GM18870 (cell line): ENCODE results near the gene MINDY1.

Experiments
- ATAC-seq: cut with Tn5 transposase; IDR thresholded peaks from one replicate; pipeline ENCODE4 v1.9.1; 2021; ENCODE audit warnings: moderate library complexity; ENCODE audit not compliant: unreplicated experiment

Gene MINDY1

GRCh38 chr1:150987924-150988323, 18.8 kb downstream of the MINDY1 start:
- ATAC-seq, result no peak

- ATAC-seq, result no peak
Measured at GRCh38 chr1:150985179-150985825, 21.4 kb downstream of the MINDY1 start.

GRCh38 chr1:150981805-150982712, 24.6 kb downstream of the MINDY1 start, which contains the start of gene ANXA9:
ANXA9 (plus strand) TSS chr1:150982292; CDS start chr1:150983106, 814 bp downstream.
- ATAC-seq, result no peak

GRCh38 chr1:150981177-150981804, 25.4 kb downstream of the MINDY1 start:
- no peak for ATAC-seq

- ATAC-seq, result no peak
Measured at GRCh38 chr1:150979092-150980056, 27.3 kb downstream of the MINDY1 start.

GRCh38 chr1:150976879-150977694, 29.6 kb downstream of the MINDY1 start:
- ATAC-seq, result no peak

- ATAC-seq, result no peak
Measured at GRCh38 chr1:150976401-150976821, 30.3 kb downstream of the MINDY1 start.

- no peak for ATAC-seq
Measured at GRCh38 chr1:150974580-150975478, 31.9 kb downstream of the MINDY1 start, which contains the start of gene CERS2. CERS2 (minus strand) TSS chr1:150974835; CDS start chr1:150969090, 5,745 bp downstream.

- no peak for ATAC-seq
Measured at GRCh38 chr1:150973836-150974579, 32.7 kb downstream of the MINDY1 start.

GRCh38 chr1:150973258-150973835, 33.4 kb downstream of the MINDY1 start:
- ATAC-seq, result no peak

- no peak for ATAC-seq
Measured at GRCh38 chr1:150972417-150972940, 34.2 kb downstream of the MINDY1 start.

GRCh38 chr1:150971583-150972416, 34.9 kb downstream of the MINDY1 start:
- no peak for ATAC-seq

- ATAC-seq, result no peak
Measured at GRCh38 chr1:150970808-150971582, 35.7 kb downstream of the MINDY1 start.

- no peak for ATAC-seq
Measured at GRCh38 chr1:150969626-150970025, 37.1 kb downstream of the MINDY1 start.

- no peak for ATAC-seq
Measured at GRCh38 chr1:150968491-150968890, 38.2 kb downstream of the MINDY1 start.
